ENCODE data around the gene IL1RAPL2. TPM values are rescaled to one million over a fixed set of nuclear protein-coding genes. Genes with fewer than 3 reads are reported as not detected.
"Not testable (repeated sequence)": the region's sequence is repeated elsewhere in the genome, so short reads cannot be mapped to it uniquely, and the experiment has no call there.

IL1RAPL2 gene
- not detected for total RNA-seq

- H3K27me3 ChIP-seq = peaks cover 0 to 15% (median 0%) of the 10 kb centered on the region in 3 donors
- in situ Hi-C loops (cut with MboI; ENCODE audit: low sequenced_read_pairs in 4 of 4) = no loop called here
Observed at GRCh38 chrX:104565791-104566680, at the start of gene IL1RAPL2. TSS of gene IL1RAPL2 (plus strand) at chrX:104566199.

GRCh38 chrX:104522386-104522785, 43.6 kb upstream of the IL1RAPL2 start:
- no peak overlapping the region for H3K4me3 ChIP-seq
- no peak for ATAC-seq
- no peaks in the 10 kb centered on the region for H3K9me3 ChIP-seq
- H3K4me1 ChIP-seq = no peaks in the 10 kb centered on the region
- intact Hi-C loops (cut with DNase I; ENCODE audit: low total_unique reads) (no loop called here), in situ Hi-C loops (cut with MboI; ENCODE audit: low sequenced_read_pairs in 4 of 4) (no loop called here)
- DNase-seq = no peak
- no peak overlapping the region for H3K27ac ChIP-seq
- H3K27me3 ChIP-seq = no peaks in the 10 kb centered on the region
- TF ChIP-seq POLR2A (IDR thresholded peaks at IDR 0.05) = no peak
- TF ChIP-seq, protein P1, sequence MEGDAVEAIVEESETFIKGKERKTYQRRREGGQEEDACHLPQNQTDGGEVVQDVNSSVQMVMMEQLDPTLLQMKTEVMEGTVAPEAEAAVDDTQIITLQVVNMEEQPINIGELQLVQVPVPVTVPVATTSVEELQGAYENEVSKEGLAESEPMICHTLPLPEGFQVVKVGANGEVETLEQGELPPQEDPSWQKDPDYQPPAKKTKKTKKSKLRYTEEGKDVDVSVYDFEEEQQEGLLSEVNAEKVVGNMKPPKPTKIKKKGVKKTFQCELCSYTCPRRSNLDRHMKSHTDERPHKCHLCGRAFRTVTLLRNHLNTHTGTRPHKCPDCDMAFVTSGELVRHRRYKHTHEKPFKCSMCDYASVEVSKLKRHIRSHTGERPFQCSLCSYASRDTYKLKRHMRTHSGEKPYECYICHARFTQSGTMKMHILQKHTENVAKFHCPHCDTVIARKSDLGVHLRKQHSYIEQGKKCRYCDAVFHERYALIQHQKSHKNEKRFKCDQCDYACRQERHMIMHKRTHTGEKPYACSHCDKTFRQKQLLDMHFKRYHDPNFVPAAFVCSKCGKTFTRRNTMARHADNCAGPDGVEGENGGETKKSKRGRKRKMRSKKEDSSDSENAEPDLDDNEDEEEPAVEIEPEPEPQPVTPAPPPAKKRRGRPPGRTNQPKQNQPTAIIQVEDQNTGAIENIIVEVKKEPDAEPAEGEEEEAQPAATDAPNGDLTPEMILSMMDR (IDR thresholded peaks at IDR 0.05 in 4 of 5, conservative IDR thresholded peaks at IDR 0.05 in 1 of 5) = no peak
- no peaks in the 10 kb centered on the region for H3K36me3 ChIP-seq

More at GRCh38 chrX:104565791-104566680, at the start of gene IL1RAPL2:
- Histone ChIP-seq H3K36me3 (no peaks in the 10 kb centered on the region), H3K4me3 (peak within 1 kb of the TSS in 1 of 4 donors; percentile 6), H3K27ac (no peak within 1 kb of the TSS), H3K9me3 (no peaks in the 10 kb centered on the region), H3K4me1 (no peaks in the 10 kb centered on the region)
- DNase-seq = no peak
- no peak for ATAC-seq
- intact Hi-C loops (cut with DNase I; ENCODE audit: low total_unique reads) = no loop called here
- no peak for TF ChIP-seq POLR2A (IDR thresholded peaks at IDR 0.05)
- TF ChIP-seq, protein P1 (IDR thresholded peaks at IDR 0.05 in 4 of 5, conservative IDR thresholded peaks at IDR 0.05 in 1 of 5) = no peak

DNA sequence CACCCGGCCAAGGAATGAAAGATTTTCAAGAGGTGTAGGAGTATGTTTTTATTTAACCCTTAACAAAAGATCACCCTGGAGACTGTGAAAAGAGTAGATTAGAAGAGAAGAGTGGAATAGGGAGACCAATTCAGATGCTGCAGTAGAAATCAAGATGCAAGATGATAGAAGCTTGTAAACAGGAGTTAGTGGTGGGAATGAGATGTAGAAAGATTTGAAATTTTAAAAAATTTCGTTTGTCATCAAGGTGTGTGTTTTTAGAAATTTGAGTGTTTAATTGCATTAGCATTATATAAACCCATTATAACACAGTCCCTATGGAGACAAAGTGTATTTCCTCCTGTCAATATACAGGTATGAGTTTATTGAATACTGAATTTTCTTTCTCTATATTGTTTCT, 42.1 kb upstream of the IL1RAPL2 start:
- Histone ChIP-seq H3K9me3 (no peaks in the 10 kb centered on the region), H3K4me3 (no peak overlapping the region), H3K27ac (no peak overlapping the region), H3K4me1 (no peaks in the 10 kb centered on the region), H3K27me3 (peaks cover 0 to 7% (median 0%) of the 10 kb centered on the region in 3 donors), H3K36me3 (no peaks in the 10 kb centered on the region)
- DNase-seq (no peak), ATAC-seq (no peak)
- in situ Hi-C loops (cut with MboI; ENCODE audit: low sequenced_read_pairs in 4 of 4) = no loop called here
- intact Hi-C loops (cut with DNase I; ENCODE audit: low total_unique reads) = no loop called here
- no peak for TF ChIP-seq POLR2A (IDR thresholded peaks at IDR 0.05)
- TF ChIP-seq, protein P1 (IDR thresholded peaks at IDR 0.05 in 4 of 5, conservative IDR thresholded peaks at IDR 0.05 in 1 of 5) = no peak

GRCh38 chrX:104539081-104539480, 26.9 kb upstream of the IL1RAPL2 start:
- Histone ChIP-seq H3K9me3 (no peaks in the 10 kb centered on the region), H3K4me1 (no peaks in the 10 kb centered on the region), H3K36me3 (no peaks in the 10 kb centered on the region), H3K27ac (no peak overlapping the region), H3K4me3 (no peak overlapping the region), H3K27me3 (no peaks in the 10 kb centered on the region)
- in situ Hi-C loops (cut with MboI; ENCODE audit: low sequenced_read_pairs in 4 of 4) (no loop called here), intact Hi-C loops (cut with DNase I; ENCODE audit: low total_unique reads) (no loop called here)
- no peak for TF ChIP-seq POLR2A (IDR thresholded peaks at IDR 0.05)
- TF ChIP-seq, protein P1 (IDR thresholded peaks at IDR 0.05 in 4 of 5, conservative IDR thresholded peaks at IDR 0.05 in 1 of 5) = no peak
- ATAC-seq (no peak), DNase-seq (no peak)

DNA sequence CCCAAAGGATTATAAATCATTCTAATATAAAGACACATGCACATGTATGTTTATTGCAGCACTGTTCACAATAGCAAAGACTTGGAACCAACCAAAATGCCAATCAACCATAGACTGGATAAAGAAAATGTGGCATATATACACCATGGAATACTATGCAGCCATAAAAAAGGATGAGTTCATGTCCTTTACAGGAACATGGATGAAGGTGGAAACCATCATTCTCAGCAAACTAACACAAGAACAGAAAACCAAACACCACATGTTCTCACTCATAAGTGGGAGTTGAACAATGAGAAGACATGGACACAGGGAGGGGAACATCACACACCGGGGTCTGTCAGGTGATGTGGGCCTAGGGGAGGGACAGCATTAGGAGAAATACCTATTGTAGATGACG, 23.6 kb upstream of the IL1RAPL2 start:
- H3K4me1 ChIP-seq; H3K27me3 ChIP-seq; H3K9me3 ChIP-seq; H3K4me3 ChIP-seq; ATAC-seq; H3K36me3 ChIP-seq; intact Hi-C loops (cut with DNase I; ENCODE audit: low total_unique reads); H3K27ac ChIP-seq; DNase-seq; in situ Hi-C loops (cut with MboI; ENCODE audit: low sequenced_read_pairs in 4 of 4): not testable (repeated sequence)
